Measurements from ENCODE around the gene UCN2. TPM values are rescaled to one million over a fixed set of nuclear protein-coding genes. Genes with fewer than 3 reads are reported as not detected.
A peak's percentile ranks its signal among the peaks of the same experiment; 100 is the strongest.

The UCN2 gene
- total RNA-seq, 1 donor from 2014 or later = 0.19 TPM

GRCh38 chr3:48597408-48597800, 33.8 kb upstream of the UCN2 start:
- intact Hi-C loops (cut with micrococcal nuclease) = no loop called here
- no peak for DNase-seq
- Histone ChIP-seq H3K27me3 (ENCODE audit: low read depth) (peaks cover 10% of the 10 kb centered on the region), H3K4me3 (peak overlapping the region; percentile 2), H3K9me3 (replicated peaks) (no peaks in the 10 kb centered on the region), H3K27ac (replicated peaks) (peak overlapping the region; percentile 95), H3K36me3 (peaks cover 36% of the 10 kb centered on the region), H3K4me1 (peaks cover 82% of the 10 kb centered on the region)
- TF ChIP-seq CTCF (IDR thresholded peaks at IDR 0.05; ENCODE audit: borderline replicate concordance) = no peak

- intact Hi-C loops (cut with micrococcal nuclease) = no loop called here
- peak overlapping the region; percentile 95 for H3K27ac ChIP-seq (replicated peaks)
- TF ChIP-seq CTCF (IDR thresholded peaks at IDR 0.05; ENCODE audit: borderline replicate concordance) = no peak
- H3K27me3 ChIP-seq (ENCODE audit: low read depth) = peaks cover 10% of the 10 kb centered on the region
- H3K9me3 ChIP-seq (replicated peaks) = no peaks in the 10 kb centered on the region
- peaks cover 34% of the 10 kb centered on the region for H3K36me3 ChIP-seq
- peaks cover 76% of the 10 kb centered on the region for H3K4me1 ChIP-seq
- DNase-seq = no peak
- H3K4me3 ChIP-seq = no peak overlapping the region
Observed at GRCh38 chr3:48596676-48597407, 33.3 kb upstream of the UCN2 start.

GRCh38 chr3:48596157-48596556, 32.6 kb upstream of the UCN2 start:
- no peak for DNase-seq
- peaks cover 32% of the 10 kb centered on the region for H3K36me3 ChIP-seq
- TF ChIP-seq CTCF (IDR thresholded peaks at IDR 0.05; ENCODE audit: borderline replicate concordance) = no peak
- no peak overlapping the region for H3K4me3 ChIP-seq
- no peaks in the 10 kb centered on the region for H3K9me3 ChIP-seq (replicated peaks)
- H3K4me1 ChIP-seq = peaks cover 70% of the 10 kb centered on the region
- peaks cover 10% of the 10 kb centered on the region for H3K27me3 ChIP-seq (ENCODE audit: low read depth)
- peak overlapping the region; percentile 95 for H3K27ac ChIP-seq (replicated peaks)
- intact Hi-C loops (cut with micrococcal nuclease) = no loop called here

- intact Hi-C loops (cut with micrococcal nuclease) = no loop called here
- no peak for DNase-seq
- Histone ChIP-seq H3K27me3 (ENCODE audit: low read depth) (peaks cover 10% of the 10 kb centered on the region), H3K4me3 (peak overlapping the region; percentile 55), H3K9me3 (replicated peaks) (no peaks in the 10 kb centered on the region), H3K36me3 (peaks cover 27% of the 10 kb centered on the region), H3K4me1 (peaks cover 64% of the 10 kb centered on the region), H3K27ac (replicated peaks) (peak overlapping the region; percentile 95)
- no peak for TF ChIP-seq CTCF (IDR thresholded peaks at IDR 0.05; ENCODE audit: borderline replicate concordance)
Observed at GRCh38 chr3:48595526-48596121, 32.0 kb upstream of the UCN2 start.

- Histone ChIP-seq H3K36me3 (peaks cover 21% of the 10 kb centered on the region), H3K27me3 (ENCODE audit: low read depth) (peaks cover 10% of the 10 kb centered on the region), H3K4me3 (peak within 1 kb of the TSS; percentile 55), H3K27ac (replicated peaks) (peak within 1 kb of the TSS; percentile 95), H3K9me3 (replicated peaks) (no peaks in the 10 kb centered on the region), H3K4me1 (peaks cover 59% of the 10 kb centered on the region)
- DNase-seq = no peak
- intact Hi-C loops (cut with micrococcal nuclease) = no loop called here
- TF ChIP-seq CTCF (IDR thresholded peaks at IDR 0.05; ENCODE audit: borderline replicate concordance) = no peak
Observed at GRCh38 chr3:48595075-48595525, 31.5 kb upstream of the UCN2 start, which contains the start of gene COL7A1. COL7A1 (minus strand) TSS chr3:48595329; CDS start chr3:48595159, 170 bp downstream.
